Measurements from ENCODE around the gene ECI1.

The ECI1 gene

GRCh38 chr16:2194166-2194834 is 57.1 kb downstream of the ECI1 start:
- no peak for DNase-seq

DNA sequence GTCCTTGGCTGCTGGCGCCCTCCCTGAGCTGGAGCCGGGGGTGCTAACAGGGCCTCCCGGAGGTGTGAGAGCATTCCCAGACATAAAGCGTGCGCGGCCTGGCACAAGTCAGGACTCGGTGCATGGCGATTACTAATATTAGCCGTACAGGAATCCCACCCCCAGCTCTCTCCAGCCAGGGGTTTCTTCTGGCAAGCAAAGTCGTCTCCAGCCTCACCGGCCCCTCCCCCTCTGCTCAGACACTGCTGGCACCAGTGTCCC is 60.0 kb downstream of the ECI1 start:
- no peak for DNase-seq

- no peak for DNase-seq
Observed at GRCh38 chr16:2190659-2191445, 60.5 kb downstream of the ECI1 start.

DNA sequence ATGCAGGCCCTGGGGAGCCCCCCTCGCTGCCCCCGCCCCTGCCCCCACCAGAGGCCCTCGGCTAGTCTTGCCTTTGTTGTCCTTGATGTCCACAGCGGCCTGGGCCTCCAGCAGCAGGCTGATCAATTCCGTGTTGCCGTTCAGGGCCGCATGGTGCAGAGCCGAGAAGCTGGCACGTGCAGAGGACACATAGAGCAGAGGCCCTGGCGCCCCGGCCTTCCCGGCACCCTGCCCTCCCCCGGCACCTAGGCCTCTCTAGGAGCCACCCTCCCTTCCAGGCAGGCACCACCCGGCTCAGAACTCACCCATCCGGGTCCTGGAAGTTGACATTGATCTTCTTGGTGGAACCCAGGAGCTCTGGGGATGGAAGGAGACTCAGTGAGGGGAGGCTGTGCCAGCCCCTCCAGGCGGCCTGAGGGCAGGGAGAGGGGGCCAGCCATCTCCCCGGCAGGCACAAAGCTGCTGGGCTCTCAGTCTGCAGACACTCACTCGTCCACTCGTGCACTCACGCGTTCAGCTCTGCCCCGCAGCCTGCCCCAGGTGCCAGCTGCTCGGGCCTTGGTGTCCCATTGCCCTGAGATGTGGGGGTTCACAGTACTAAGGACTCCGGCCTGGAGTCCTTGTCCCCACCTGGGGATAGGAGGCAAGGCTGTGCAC is 61.3 kb downstream of the ECI1 start:
- no peak for DNase-seq
